ENCODE data around the gene XPO6.

DNA sequence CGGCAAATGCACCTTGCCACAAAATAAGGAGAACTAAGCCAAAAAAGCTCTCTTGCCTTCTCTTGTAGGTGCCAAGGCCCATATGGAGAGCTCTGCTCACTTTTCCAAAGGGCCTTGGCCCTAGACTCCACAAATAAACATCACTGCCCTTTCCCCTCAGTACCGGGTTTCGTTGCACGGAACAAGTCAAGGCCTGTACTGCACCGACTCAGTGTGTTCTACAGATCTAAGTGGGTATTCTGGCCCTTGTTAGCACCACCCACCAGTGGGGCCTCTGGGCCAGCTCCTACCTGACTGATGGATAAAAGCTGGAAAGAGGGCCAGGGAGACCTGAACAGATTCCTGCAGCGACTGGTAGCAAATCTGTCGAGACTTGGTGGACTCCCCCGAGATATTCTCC is 104.5 kb downstream of the XPO6 start:
- no peak for TF ChIP-seq GPN1 (CRISPR knock-in tag; IDR thresholded peaks at IDR 0.05; ENCODE audit: borderline replicate concordance)
- TF ChIP-seq, protein P1, sequence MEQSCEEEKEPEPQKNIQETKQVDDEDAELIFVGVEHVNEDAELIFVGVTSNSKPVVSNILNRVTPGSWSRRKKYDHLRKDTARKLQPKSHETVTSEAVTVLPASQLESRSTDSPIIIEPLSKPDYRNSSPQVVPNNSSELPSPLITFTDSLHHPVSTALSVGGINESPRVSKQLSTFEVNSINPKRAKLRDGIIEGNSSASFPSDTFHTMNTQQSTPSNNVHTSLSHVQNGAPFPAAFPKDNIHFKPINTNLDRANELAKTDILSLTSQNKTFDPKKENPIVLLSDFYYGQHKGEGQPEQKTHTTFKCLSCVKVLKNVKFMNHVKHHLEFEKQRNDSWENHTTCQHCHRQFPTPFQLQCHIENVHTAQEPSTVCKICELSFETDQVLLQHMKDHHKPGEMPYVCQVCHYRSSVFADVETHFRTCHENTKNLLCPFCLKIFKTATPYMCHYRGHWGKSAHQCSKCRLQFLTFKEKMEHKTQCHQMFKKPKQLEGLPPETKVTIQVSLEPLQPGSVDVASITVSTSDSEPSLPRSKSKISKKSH (CRISPR knock-in tag; IDR thresholded peaks at IDR 0.05; ENCODE audit: borderline replicate concordance) = no peak
- TF ChIP-seq, protein P2, sequence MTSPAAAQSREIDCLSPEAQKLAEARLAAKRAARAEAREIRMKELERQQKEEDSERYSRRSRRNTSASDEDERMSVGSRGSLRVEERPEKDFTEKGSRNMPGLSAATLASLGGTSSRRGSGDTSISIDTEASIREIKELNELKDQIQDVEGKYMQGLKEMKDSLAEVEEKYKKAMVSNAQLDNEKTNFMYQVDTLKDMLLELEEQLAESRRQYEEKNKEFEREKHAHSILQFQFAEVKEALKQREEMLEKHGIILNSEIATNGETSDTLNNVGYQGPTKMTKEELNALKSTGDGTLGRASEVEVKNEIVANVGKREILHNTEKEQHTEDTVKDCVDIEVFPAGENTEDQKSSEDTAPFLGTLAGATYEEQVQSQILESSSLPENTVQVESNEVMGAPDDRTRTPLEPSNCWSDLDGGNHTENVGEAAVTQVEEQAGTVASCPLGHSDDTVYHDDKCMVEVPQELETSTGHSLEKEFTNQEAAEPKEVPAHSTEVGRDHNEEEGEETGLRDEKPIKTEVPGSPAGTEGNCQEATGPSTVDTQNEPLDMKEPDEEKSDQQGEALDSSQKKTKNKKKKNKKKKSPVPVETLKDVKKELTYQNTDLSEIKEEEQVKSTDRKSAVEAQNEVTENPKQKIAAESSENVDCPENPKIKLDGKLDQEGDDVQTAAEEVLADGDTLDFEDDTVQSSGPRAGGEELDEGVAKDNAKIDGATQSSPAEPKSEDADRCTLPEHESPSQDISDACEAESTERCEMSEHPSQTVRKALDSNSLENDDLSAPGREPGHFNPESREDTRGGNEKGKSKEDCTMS (CRISPR knock-in tag; conservative IDR thresholded peaks at IDR 0.05) = no peak
- no peak for TF ChIP-seq ZKSCAN5 (CRISPR knock-in tag; IDR thresholded peaks at IDR 0.05)
- no peak for TF ChIP-seq TCF7L2 (IDR thresholded peaks at IDR 0.05; ENCODE audit: low read depth, low read length)
- no peak for TF ChIP-seq MLLT10 (CRISPR knock-in tag; IDR thresholded peaks at IDR 0.05)
- TF ChIP-seq FOXO1 (CRISPR knock-in tag; IDR thresholded peaks at IDR 0.05) = no peak
- TF ChIP-seq NFIC (IDR thresholded peaks at IDR 0.05; ENCODE audit: low read length) = no peak
- TF ChIP-seq, protein P3, sequence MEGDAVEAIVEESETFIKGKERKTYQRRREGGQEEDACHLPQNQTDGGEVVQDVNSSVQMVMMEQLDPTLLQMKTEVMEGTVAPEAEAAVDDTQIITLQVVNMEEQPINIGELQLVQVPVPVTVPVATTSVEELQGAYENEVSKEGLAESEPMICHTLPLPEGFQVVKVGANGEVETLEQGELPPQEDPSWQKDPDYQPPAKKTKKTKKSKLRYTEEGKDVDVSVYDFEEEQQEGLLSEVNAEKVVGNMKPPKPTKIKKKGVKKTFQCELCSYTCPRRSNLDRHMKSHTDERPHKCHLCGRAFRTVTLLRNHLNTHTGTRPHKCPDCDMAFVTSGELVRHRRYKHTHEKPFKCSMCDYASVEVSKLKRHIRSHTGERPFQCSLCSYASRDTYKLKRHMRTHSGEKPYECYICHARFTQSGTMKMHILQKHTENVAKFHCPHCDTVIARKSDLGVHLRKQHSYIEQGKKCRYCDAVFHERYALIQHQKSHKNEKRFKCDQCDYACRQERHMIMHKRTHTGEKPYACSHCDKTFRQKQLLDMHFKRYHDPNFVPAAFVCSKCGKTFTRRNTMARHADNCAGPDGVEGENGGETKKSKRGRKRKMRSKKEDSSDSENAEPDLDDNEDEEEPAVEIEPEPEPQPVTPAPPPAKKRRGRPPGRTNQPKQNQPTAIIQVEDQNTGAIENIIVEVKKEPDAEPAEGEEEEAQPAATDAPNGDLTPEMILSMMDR (CRISPR knock-in tag; IDR thresholded peaks at IDR 0.05) = no peak
- no peak for TF ChIP-seq JUNB (CRISPR knock-in tag; IDR thresholded peaks at IDR 0.05; ENCODE audit: borderline replicate concordance)
- TF ChIP-seq ZNF143 (CRISPR knock-in tag; IDR thresholded peaks at IDR 0.05) = no peak
- TF ChIP-seq POLR2AphosphoS5 (IDR thresholded peaks at IDR 0.05; ENCODE audit: low read depth, low read length) = no peak
